Head of caudate nucleus (tissue), 42 donors: ENCODE measurements around the gene FCN1.

Experiments
- DNase-seq, 42 donors: peaks; one replicate each; pipeline versions ENCODE4 v3.0.0 to v3.0.0-alpha.2; 2020 to 2021; ENCODE audit warnings: mixed read lengths in 7 of 42
- intact Hi-C: fragments of 100-400 bp; cut with DNase I; formaldehyde crosslinking; loops from one replicate; pipeline ENCODE4 v1.15.0; 2022

Gene FCN1

DNA sequence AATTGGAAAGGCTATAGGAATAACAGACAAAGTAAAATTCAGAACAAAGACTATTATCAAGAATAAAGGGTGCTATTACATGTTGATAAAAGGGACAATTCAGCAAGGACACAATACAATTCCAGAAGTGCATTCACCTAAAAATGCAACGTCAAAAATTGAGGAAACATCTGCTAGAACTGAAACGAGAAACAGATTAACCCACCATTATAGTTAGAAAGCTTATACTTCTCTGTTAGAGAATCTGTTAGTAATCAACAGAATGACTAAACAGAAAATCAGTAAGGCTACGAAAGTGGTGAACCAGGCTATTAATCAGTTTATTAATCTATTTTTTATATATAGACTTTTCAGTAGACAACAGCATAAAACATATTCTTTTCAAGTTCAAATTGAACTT, 14.8 kb downstream of the FCN1 start:
- intact Hi-C loops, result no loop called here
- DNase-seq, result no peak

DNA sequence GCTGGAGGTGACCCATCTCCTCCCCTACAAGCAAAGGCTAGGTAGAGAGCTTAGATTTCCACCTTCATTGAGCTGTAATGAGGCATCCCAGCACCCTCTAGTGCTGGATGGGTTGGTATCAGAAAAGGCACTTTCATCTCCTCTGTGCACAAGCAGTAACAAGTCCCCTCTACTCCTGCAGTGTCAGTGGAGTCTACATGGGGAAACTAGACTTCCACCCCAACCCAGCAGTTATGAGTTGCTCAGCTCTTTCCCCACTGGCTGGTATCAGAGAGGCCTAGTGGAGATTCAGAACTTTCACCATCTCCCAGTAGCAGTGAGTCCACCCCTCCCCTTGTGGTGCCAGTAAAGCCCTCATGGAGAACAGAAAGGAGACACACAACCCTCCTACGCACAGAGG, 17.9 kb downstream of the FCN1 start:
- intact Hi-C loops, result no loop called here
- peak in 3 of 42 donors; percentile 4 to 9 (median 5) for DNase-seq

GRCh38 chr9:134899168-134899567, 18.5 kb downstream of the FCN1 start:
- no peak for DNase-seq
- intact Hi-C loops, result no loop called here

DNA sequence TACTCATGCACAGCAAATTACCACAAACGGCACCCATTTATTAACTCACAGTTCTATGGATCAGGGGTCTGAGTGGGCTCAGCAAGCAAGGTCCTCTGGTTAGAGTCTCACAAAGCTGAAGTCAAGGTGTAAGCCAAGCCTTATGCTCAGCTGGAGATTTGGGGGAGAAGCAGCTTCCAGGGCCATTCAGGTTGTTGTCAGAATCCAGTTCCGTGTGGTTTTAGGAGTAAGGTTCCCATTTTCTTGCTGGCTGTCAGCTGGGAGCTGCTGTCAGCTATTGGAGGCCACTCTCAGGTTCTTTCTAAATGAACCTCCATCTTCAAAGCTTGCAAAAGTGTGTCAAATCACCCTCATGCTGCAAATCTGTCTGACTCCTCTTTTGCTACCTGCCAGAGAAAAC, 19.4 kb downstream of the FCN1 start:
- intact Hi-C loops, result no loop called here
- DNase-seq, result peak in 2 of 42 donors; percentile 10 to 12

DNA sequence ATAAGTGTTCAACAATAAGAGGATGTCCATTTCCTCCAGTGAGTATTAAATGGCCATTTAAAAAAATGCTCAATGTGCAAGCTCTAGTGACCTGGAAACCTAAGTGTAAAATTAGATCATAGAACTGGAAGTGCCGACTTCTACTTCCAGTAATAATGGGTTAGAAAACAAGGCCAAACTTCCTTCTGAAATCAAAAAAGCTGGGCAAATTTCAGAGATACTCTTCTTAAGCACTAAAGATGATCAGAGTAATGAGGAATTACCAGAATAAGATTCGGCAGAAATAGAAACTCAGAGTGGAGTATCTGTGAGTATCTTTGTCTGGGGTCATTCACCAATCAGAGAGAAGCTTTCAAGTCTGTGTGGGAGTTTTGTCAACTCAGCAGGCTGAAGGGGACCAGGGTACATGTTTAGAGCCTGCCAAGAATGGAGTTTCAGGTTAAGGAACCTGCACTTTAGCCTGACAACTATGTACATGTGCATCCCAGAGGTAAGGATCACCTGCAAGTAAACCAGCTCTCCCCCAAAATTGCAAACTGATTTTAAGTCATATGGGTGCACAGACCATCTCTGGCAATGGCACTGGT, 20.0 kb downstream of the FCN1 start:
- intact Hi-C loops, result no loop called here
- no peak for DNase-seq

- intact Hi-C loops, result no loop called here
- DNase-seq, result peak in 5 of 42 donors; percentile 1 to 30 (median 2)
Observed at GRCh38 chr9:134896834-134897583, 20.7 kb downstream of the FCN1 start.

DNA sequence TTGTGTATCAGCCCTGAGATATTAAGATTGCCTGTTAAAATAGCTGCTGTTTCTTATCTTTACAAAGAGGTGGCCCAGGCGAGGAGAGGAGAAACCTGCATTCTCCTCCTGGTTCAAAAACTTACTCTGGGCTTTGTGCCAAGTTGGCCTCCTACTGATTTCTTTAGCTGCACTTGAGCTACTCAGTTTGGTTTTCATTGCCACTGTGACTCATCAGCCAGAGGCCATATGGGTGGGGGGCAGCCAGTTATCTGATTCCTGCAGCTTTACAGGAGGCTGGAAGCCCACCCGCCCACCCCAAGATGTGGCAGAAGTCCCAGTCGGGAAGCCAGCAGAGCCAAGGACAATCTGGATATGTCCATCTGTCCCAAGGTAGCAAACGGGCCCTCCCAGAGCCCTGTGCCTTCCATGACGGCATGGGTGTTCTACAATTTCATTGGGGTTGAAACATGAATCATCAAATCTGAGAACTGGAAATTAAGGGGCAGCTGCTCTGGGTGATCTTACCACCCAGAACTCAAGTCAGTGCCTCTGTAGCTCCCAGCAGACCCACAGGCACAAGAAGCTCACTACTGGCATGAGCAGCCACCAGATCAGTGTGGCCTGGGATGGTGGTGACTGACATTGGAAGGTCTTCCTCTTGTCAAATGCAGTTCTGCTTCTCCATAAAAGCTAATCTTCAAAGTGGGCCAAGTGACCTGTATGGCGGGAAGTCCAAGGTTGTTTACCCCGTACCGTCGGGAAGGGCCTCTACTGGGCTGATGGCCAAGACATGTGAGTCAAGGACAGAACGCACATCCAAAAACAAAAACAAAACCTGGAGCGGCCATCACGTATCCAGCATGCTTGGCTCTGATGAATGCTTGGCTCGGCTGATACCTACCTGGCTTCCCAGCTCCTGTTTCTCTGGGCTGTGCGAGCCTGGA, 21.5 kb downstream of the FCN1 start:
- intact Hi-C loops, result no loop called here

GRCh38 chr9:134895567-134895907, 22.2 kb downstream of the FCN1 start:
- intact Hi-C loops, result no loop called here
- no peak for DNase-seq

More for the DNA sequence above, 21.5 kb downstream of the FCN1 start:
- peak in 34 of 42 donors; percentile 8 to 90 (median 56) for DNase-seq

- intact Hi-C loops, result no loop called here
- DNase-seq, result peak in 9 of 42 donors; percentile 0 to 39 (median 8)
Observed at GRCh38 chr9:134895097-134895496, 22.6 kb downstream of the FCN1 start.

DNA sequence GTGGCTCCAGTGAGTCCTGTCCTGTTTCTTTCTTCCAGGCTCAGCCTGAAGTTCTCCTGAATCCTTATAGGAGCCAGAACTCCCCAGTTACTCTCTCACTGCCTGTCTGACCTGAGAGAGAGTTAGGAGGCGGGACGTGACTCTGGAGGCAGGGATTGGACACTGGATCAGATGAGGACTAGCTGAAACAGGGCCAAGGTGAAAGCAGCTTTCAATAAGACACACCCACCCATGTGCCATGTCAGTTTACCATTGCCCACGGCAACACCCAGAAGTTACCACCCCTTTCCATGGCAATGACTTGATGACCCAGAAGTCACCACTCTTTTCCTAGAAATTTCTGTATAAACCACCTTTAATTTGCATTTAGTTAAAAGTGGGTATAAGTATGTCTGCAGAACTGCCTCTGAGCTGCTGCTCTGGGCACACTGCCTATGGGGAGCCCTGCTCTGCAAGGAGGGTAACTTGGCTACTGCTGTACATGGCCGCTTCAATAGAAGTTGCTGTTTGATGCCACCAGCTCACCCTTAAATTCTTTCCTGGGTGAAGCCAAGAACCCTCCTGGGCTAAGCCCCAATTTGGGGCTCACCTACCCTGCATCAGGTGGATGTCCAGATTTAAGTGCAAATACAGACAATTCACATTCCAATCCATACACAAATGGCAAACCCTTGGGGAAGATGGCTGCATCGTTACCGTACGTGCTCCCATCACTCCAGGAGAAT, 23.4 kb downstream of the FCN1 start:
- intact Hi-C loops, result no loop called here
- peak in 5 of 42 donors; percentile 1 to 10 (median 6) for DNase-seq

DNA sequence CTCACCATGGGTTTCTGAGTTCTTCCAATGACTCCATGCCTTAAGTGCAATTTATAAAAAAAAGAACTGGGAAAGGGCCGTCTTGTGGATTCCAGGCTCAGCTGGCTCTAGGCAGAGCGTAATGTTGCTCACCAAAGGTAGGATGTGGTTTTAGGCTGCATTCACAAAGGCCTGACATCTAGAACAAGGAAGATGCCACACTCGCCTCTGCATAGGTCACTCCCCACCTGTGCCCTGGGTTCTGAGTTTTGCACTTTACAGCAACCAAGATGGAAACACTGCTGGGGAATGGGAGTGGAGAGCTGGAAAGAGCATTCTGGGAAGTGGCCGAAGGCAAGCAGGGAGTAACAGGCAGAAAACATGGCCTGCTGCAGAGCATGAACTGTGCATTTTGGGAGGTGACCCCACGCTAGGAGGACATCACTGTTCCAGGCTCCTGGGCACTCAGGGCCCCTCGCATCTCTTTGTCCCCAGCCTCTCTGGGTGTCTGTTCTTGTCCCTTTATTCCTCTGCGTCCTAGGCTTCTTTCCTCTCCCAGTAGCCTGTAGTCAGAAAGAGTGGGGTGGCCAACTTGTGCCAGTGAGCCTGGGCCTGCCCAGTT, 24.8 kb downstream of the FCN1 start:
- peak in 7 of 42 donors; percentile 2 to 18 (median 5) for DNase-seq
- intact Hi-C loops, result no loop called here

DNA sequence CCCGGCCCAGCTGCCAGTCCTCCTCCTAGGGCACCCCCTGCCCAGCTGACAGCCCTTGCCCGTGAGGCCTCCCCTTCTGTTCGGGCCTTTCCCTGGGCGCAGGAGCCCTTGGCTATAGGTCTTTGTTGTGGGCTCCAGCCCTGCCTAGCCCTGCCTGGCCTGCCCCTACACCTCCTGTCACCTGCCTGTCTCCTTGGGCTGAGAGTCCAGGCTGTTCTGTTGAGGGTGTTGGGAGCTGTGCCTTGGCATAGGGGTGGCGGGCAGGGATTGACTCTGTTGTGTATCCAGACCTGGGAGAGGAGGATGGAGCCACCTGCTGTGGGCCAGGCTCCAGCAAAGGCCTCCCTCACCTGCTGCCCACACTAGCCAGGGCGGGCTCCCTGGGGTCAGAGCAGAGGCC, 25.5 kb downstream of the FCN1 start:
- DNase-seq, result peak in 7 of 42 donors; percentile 1 to 15 (median 6)
- intact Hi-C loops, result no loop called here

DNA sequence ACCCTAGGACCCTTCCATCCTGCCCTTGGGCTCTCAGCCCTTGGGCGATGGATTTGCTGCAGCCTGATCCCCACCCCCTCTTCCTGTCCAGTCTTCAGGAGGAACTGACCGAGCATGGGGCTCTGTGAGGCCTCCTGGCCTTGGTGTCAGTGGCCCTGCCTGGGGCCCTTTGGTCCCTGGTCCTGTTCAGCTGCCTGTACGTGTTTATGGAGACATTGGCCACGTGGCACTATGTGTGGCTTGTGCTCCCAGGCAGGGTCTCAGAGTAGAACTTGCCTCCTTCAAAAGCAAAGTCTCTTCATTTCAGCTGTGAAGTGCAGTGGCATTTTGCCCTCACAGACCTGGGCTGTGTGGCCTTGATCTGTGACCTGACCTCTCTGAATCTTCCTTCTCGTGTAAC, 26.0 kb downstream of the FCN1 start:
- intact Hi-C loops, result no loop called here
- peak in 9 of 42 donors; percentile 0 to 12 (median 6) for DNase-seq

GRCh38 chr9:134891053-134891452, 26.7 kb downstream of the FCN1 start:
- intact Hi-C loops, result no loop called here
- peak in 9 of 42 donors; percentile 1 to 29 (median 6) for DNase-seq

GRCh38 chr9:134890155-134890495, 27.6 kb downstream of the FCN1 start:
- peak in 1 of 42 donors; percentile 1 for DNase-seq
- intact Hi-C loops, result no loop called here

DNA sequence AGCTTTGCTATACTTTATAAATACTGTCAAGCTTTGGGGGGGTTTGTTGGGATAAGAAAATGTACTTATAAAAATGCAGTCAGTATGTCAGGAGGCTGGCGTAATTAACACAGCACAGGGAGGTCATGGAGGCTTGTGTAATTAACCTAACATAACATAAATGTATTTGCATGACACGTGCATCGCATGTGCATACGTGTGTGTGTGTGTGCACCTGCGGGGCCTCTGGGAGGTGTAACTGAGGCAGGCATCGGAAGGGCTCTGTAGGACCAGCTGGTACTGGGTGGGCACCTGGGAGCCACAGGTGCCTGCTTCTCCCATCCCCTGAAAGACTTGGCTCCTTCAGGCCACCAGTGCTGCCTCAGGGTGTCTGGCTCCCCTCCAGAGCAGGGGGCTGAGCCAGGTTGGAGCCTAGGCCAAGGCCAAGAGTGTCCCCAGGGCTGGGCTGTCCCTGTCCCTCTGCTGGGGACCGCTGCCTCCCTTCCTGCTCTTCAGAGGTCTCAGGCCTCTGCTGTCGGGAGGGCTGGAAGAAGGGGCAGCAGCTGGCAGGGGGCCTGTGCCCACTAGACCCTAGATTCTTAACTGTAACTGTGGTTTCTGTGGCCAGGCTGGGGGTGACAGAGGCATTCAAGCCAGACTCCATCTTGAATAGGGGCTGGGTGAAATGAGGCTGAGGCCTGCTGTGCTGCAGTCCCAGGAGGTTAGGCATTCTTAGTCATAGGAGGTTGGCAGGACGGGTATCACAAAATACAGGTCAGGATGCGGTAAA, 28.1 kb downstream of the FCN1 start:
- DNase-seq, result peak in 8 of 42 donors; percentile 1 to 31 (median 10)
- intact Hi-C loops, result no loop called here

DNA sequence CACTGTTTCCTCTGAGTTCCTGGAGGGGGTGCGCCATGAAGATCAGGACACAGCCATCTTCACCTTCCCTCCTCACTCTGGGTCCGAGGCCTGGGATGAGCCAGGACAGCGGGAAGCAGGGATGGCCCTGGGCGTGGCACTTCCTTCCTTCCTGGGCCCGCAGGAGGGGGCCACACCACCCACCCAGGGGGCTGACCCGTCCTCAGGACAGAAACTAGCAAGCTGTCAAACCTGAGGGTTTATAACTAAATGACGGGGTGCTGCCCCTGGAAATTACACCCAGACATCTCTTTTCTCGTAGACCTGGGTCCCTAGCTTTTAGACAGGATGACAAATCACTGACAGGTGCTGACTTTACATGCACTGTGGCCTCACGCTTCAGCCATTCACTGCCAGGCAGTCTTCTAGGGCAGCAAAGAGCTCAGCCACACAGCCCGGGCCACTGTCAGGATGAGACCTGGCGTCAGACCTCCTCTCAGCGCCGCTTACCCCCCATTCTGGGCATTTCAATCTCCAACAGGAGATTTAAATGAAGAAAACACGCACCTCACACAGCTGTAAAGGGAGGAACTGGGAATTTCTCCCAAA, 29.0 kb downstream of the FCN1 start:
- DNase-seq, result peak in 7 of 42 donors; percentile 1 to 22 (median 9)
- intact Hi-C loops, result no loop called here
